Neural progenitor cell (in vitro differentiated cells): ENCODE measurements around the gene PIGT. TPM values are rescaled to one million over a fixed set of nuclear protein-coding genes. Genes with fewer than 3 reads are reported as not detected.

Source experiments
- DNase-seq: peaks from one replicate; pipeline ENCODE4 v3.0.0-alpha.2; 2016; ENCODE audit warnings: low spot score
- H2AFZ ChIP-seq: fragments of 200-600 bp; sonication (generic); replicated peaks from 2 replicates; pipeline ENCODE4 v1.6.1; 2016; ENCODE audit warnings: antibody characterized with exemption
- H3F3A ChIP-seq: fragments of 200-600 bp; sonication (generic); 2 replicates; pipeline ENCODE4 v1.6.1; 2016; ENCODE audit warnings: antibody characterized with exemption, low read depth
- H3K27ac ChIP-seq: fragments of 200-600 bp; sonication (generic); 2 replicates; pipeline ENCODE4 v1.5.1; 2016; ENCODE audit warnings: mild to moderate bottlenecking
- H3K27me3 ChIP-seq: fragments of 200-600 bp; sonication (generic); 2 replicates; pipeline ENCODE4 v1.6.1; 2016; ENCODE audit warnings: mild to moderate bottlenecking, moderate library complexity
- H3K36me3 ChIP-seq: fragments of 200-600 bp; sonication (generic); 2 replicates; pipeline ENCODE4 v1.5.1; 2016
- H3K4me1 ChIP-seq: fragments of 200-600 bp; sonication (generic); 2 replicates; pipeline ENCODE4 v1.6.1; 2016; ENCODE audit warnings: mixed run types
- H3K4me2 ChIP-seq: fragments of 200-600 bp; sonication (generic); 2 replicates; pipeline ENCODE4 v1.6.1; 2016
- H3K4me3 ChIP-seq: fragments of 200-600 bp; sonication (generic); 2 replicates; pipeline ENCODE4 v1.5.1; 2016
- H3K79me2 ChIP-seq: fragments of 200-600 bp; sonication (generic); 2 replicates; pipeline ENCODE4 v1.6.1; 2016; ENCODE audit warnings: low read depth
- H3K9ac ChIP-seq: fragments of 200-600 bp; sonication (generic); 2 replicates; pipeline ENCODE4 v1.6.1; 2016
- H3K9me3 ChIP-seq: fragments of 200-600 bp; sonication (generic); 2 replicates; pipeline ENCODE4 v1.5.1; 2016; ENCODE audit warnings: low read depth
- H4K20me1 ChIP-seq: fragments of 200-600 bp; sonication (generic); 2 replicates; pipeline ENCODE4 v1.6.1; 2016; ENCODE audit warnings: low read depth
- H3K27ac Mint-ChIP-seq: 3 replicates; pipeline ENCODE4 v1.8.0; 2021; ENCODE audit warnings: mixed read lengths
- H3K27me3 Mint-ChIP-seq: 2 replicates; pipeline ENCODE4 v1.8.0; 2022; ENCODE audit warnings: low read depth, mild to moderate bottlenecking, inconsistent platforms, moderate library complexity, mixed read lengths; ENCODE audit not compliant: insufficient read depth
- H3K36me3 Mint-ChIP-seq: 3 replicates; pipeline ENCODE4 v1.8.0; 2021; ENCODE audit warnings: mixed read lengths
- H3K4me1 Mint-ChIP-seq: 3 replicates; pipeline ENCODE4 v1.8.0; 2021; ENCODE audit warnings: mixed read lengths
- H3K4me3 Mint-ChIP-seq: 3 replicates; pipeline ENCODE4 v1.8.0; 2021; ENCODE audit warnings: mild to moderate bottlenecking, moderate library complexity, mixed read lengths
- H3K9me3 Mint-ChIP-seq: 3 replicates; pipeline ENCODE4 v1.8.0; 2020; ENCODE audit warnings: mixed read lengths
- EZH2 ChIP-seq: fragments of 200-600 bp; sonication (generic); IDR thresholded peaks from 2 replicates; pipeline ENCODE4 v1.6.1; 2017; ENCODE audit warnings: antibody characterized with exemption, mild to moderate bottlenecking, moderate library complexity
- EZH2phosphoT487 ChIP-seq: fragments of 200-600 bp; sonication (generic); IDR thresholded peaks from 2 replicates; pipeline ENCODE4 v1.6.1; 2017; ENCODE audit warnings: antibody characterized with exemption
- total RNA-seq: library from RNA; depleted of rRNA; stranded (reverse); fragments of >200 nt; gene quantifications from 2 replicates; pipeline ENCODE4 v1.2.3, GENCODE V29; 2015; ENCODE audit warnings: low replicate concordance
- TF ChIP-seq, protein P1 (sequence below): fragments of 200-600 bp; sonication (generic); IDR thresholded peaks from 2 replicates; pipeline ENCODE4 v1.5.1; 2017; ENCODE audit warnings: antibody characterized with exemption, mild to moderate bottlenecking

PIGT gene
- total RNA-seq, 1 donor from 2014 or later: 24.5 TPM

DNA sequence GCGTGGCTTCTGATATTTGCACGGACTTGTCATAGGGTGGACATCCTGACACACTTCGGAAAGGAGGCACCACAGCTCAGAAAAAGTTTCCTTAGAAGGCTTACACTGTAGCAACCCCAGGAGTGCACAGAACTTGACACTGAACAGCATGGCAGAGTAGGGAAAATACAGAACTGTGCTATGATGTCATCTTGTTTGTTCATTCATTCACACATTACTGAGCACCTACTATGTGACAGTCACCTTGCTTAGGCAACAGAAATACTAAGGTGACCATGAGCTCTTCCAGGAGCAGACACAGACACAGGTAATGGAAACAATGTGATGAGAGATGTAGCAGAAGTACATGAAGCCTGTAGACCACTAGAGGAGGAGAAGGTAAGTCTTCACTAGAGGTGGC is 2.5 kb upstream of the PIGT start:
- Histone ChIP-seq H2AFZ (no peak overlapping the region), H3K79me2 (peaks cover 23% of the 10 kb centered on the region), H4K20me1 (no peaks in the 10 kb centered on the region), H3K9me3 (no peaks in the 10 kb centered on the region), H3K27ac (no peak overlapping the region), H3K4me2 (no peak overlapping the region), H3K9ac (no peak overlapping the region), H3K4me3 (no peak overlapping the region), H3K36me3 (no peaks in the 10 kb centered on the region), H3F3A (no peaks in the 10 kb centered on the region), H3K27me3 (peaks cover 5% of the 10 kb centered on the region), H3K4me1 (peaks cover 8% of the 10 kb centered on the region)
- Mint-ChIP-seq H3K9me3 (no peaks in the 10 kb centered on the region), H3K4me1 (peaks cover 13% of the 10 kb centered on the region), H3K36me3 (peaks cover 6% of the 10 kb centered on the region), H3K27me3 (peaks cover 2% of the 10 kb centered on the region), H3K4me3 (no peak overlapping the region), H3K27ac (no peak overlapping the region)
- TF ChIP-seq, protein P1, sequence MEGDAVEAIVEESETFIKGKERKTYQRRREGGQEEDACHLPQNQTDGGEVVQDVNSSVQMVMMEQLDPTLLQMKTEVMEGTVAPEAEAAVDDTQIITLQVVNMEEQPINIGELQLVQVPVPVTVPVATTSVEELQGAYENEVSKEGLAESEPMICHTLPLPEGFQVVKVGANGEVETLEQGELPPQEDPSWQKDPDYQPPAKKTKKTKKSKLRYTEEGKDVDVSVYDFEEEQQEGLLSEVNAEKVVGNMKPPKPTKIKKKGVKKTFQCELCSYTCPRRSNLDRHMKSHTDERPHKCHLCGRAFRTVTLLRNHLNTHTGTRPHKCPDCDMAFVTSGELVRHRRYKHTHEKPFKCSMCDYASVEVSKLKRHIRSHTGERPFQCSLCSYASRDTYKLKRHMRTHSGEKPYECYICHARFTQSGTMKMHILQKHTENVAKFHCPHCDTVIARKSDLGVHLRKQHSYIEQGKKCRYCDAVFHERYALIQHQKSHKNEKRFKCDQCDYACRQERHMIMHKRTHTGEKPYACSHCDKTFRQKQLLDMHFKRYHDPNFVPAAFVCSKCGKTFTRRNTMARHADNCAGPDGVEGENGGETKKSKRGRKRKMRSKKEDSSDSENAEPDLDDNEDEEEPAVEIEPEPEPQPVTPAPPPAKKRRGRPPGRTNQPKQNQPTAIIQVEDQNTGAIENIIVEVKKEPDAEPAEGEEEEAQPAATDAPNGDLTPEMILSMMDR: no peak
- TF ChIP-seq EZH2: no peak
- TF ChIP-seq EZH2phosphoT487: no peak
- no peak for DNase-seq

DNA sequence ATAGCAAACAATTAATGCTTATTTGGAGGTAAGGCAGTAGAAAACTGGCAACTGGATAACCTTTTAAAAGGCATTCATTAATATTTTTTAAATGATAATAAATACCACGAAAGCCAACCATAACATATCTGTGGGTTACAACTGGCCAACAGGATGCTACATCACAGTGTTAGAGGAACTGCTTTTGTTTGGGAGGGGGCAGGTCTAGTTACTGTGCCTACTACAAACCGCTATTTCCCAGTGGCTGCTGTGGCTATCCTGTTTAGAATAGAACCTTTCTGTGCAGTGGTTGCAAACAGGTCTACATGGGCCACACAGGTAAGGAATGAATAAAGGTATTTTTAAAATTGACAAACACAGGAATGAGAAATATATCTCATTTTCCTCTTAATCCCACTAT is 976 bp downstream of the PIGT start:
- Histone ChIP-seq H2AFZ (no peak overlapping the region), H3K4me3 (peak overlapping the region; percentile 87), H3K27me3 (peaks cover 5% of the 10 kb centered on the region), H3K27ac (no peak overlapping the region), H3F3A (no peaks in the 10 kb centered on the region), H4K20me1 (no peaks in the 10 kb centered on the region), H3K9me3 (no peaks in the 10 kb centered on the region), H3K9ac (no peak overlapping the region), H3K79me2 (peaks cover 23% of the 10 kb centered on the region), H3K4me1 (peaks cover 8% of the 10 kb centered on the region), H3K36me3 (no peaks in the 10 kb centered on the region), H3K4me2 (peak overlapping the region; percentile 91)
- TF ChIP-seq, protein P1: no peak
- TF ChIP-seq EZH2phosphoT487 (no peak), EZH2 (no peak)
- Mint-ChIP-seq H3K9me3 (no peaks in the 10 kb centered on the region), H3K4me3 (peak overlapping the region; percentile 93), H3K27ac (no peak overlapping the region), H3K4me1 (peaks cover 13% of the 10 kb centered on the region), H3K27me3 (peaks cover 2% of the 10 kb centered on the region), H3K36me3 (peaks cover 8% of the 10 kb centered on the region)
- no peak for DNase-seq

DNA sequence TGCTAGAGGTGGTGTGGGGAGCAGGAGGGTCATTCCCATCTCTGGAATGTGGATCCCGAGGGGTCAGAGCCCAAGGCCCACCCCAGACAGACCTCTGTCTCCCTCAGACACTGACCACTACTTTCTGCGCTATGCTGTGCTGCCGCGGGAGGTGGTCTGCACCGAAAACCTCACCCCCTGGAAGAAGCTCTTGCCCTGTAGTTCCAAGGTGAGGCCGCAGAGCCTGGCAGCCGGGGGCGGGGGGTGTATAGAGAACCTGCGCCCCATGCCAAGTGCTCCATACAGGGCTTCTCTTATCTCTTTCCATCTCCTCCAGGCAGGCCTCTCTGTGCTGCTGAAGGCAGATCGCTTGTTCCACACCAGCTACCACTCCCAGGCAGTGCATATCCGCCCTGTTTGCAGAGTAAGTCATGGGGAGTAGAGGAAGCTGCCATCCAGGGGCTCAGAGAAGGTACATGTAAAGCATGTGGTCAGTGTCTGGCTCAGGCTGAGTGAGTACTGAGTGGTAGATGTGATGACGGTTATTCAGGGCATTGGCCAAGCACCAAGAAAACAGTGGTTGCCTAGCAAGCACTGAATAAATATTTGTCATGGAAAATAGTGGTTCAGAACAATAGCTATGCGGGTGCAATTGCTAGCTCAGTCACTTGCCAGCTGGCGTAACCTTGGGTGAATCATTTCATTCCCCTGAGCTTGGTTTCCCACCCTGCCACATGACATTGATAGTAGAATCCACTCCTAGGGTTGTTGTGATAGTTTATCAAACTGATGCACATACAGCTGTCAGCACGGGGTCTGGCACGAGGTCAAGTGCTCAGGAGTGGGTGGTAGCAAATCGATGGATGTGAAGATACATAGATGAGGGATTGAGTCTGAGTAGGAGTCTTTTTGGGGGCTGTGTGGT is 3.5 kb downstream of the PIGT start:
- H3K9ac ChIP-seq: no peak overlapping the region
- Mint-ChIP-seq H3K27ac (peak overlapping the region; percentile 72), H3K9me3 (no peaks in the 10 kb centered on the region), H3K4me1 (peaks cover 13% of the 10 kb centered on the region), H3K27me3 (peaks cover 3% of the 10 kb centered on the region), H3K4me3 (peak overlapping the region; percentile 50), H3K36me3 (peaks cover 14% of the 10 kb centered on the region)
- no peak overlapping the region for H2AFZ ChIP-seq
- H3K27ac ChIP-seq: no peak overlapping the region
- DNase-seq: no peak
- H3K4me3 ChIP-seq: no peak overlapping the region
- H3K4me2 ChIP-seq: no peak overlapping the region
- peaks cover 8% of the 10 kb centered on the region for H3K4me1 ChIP-seq
- TF ChIP-seq EZH2 (no peak), EZH2phosphoT487 (no peak)
- TF ChIP-seq, protein P1: no peak
- H3K27me3 ChIP-seq: no peaks in the 10 kb centered on the region
- no peaks in the 10 kb centered on the region for H3F3A ChIP-seq
- no peaks in the 10 kb centered on the region for H4K20me1 ChIP-seq
- no peaks in the 10 kb centered on the region for H3K36me3 ChIP-seq
- H3K9me3 ChIP-seq: no peaks in the 10 kb centered on the region
- peaks cover 23% of the 10 kb centered on the region for H3K79me2 ChIP-seq
